Cardiac muscle cell (in vitro differentiated cells and primary cell): ENCODE results near the gene WDFY4. TPM values are rescaled to one million over a fixed set of nuclear protein-coding genes. Genes with fewer than 3 reads are reported as not detected.

Source experiments
- DNase-seq, 2 donors: peaks; one replicate each; pipeline versions ENCODE4 v3.0.0 to v3.0.0-alpha.2; 2010 to 2017; ENCODE audit warnings: low read depth in 1 of 2, low spot score in 1 of 2
- H3K27ac ChIP-seq: fragments of 200-600 bp; sonication (generic); 2 replicates; pipeline ENCODE4 v1.5.1; 2016
- H3K27me3 ChIP-seq: fragments of 200-600 bp; sonication (generic); 2 replicates; pipeline ENCODE4 v1.6.0; 2016; ENCODE audit warnings: control low read depth
- H3K36me3 ChIP-seq: fragments of 200-600 bp; sonication (generic); 2 replicates; pipeline ENCODE4 v1.5.1; 2016; ENCODE audit warnings: control low read depth
- H3K4me1 ChIP-seq: fragments of 200-600 bp; sonication (generic); 2 replicates; pipeline ENCODE4 v1.8.1; 2017; ENCODE audit warnings: low read depth, mild to moderate bottlenecking, mixed run types
- H3K4me3 ChIP-seq: fragments of 200-600 bp; sonication (generic); 2 replicates; pipeline ENCODE4 v1.5.1; 2016; ENCODE audit warnings: mild to moderate bottlenecking
- H3K9me3 ChIP-seq: fragments of 200-600 bp; sonication (generic); 2 replicates; pipeline ENCODE4 v1.5.1; 2017; ENCODE audit warnings: low read depth, mild to moderate bottlenecking, control low read depth
- polyA plus RNA-seq: library from polyadenylated mRNA; unstranded; fragments of >200 nt; fragmentation: Nextera tagmentation; extraction: Ambion mirVana; gene quantifications from 2 replicates; pipeline ENCODE4 v1.2.1, GENCODE V29; 2016
- total RNA-seq: library from RNA; depleted of rRNA; stranded (reverse); fragments of >200 nt; gene quantifications from 2 replicates; pipeline ENCODE4 v1.2.3, GENCODE V29; 2016
- TF ChIP-seq, protein P1 (sequence below): IDR thresholded peaks from 2 replicates; pipeline ENCODE4 v1.5.1; 2012; ENCODE audit warnings: low read depth, mild to moderate bottlenecking, low read length

The WDFY4 gene, protein sequence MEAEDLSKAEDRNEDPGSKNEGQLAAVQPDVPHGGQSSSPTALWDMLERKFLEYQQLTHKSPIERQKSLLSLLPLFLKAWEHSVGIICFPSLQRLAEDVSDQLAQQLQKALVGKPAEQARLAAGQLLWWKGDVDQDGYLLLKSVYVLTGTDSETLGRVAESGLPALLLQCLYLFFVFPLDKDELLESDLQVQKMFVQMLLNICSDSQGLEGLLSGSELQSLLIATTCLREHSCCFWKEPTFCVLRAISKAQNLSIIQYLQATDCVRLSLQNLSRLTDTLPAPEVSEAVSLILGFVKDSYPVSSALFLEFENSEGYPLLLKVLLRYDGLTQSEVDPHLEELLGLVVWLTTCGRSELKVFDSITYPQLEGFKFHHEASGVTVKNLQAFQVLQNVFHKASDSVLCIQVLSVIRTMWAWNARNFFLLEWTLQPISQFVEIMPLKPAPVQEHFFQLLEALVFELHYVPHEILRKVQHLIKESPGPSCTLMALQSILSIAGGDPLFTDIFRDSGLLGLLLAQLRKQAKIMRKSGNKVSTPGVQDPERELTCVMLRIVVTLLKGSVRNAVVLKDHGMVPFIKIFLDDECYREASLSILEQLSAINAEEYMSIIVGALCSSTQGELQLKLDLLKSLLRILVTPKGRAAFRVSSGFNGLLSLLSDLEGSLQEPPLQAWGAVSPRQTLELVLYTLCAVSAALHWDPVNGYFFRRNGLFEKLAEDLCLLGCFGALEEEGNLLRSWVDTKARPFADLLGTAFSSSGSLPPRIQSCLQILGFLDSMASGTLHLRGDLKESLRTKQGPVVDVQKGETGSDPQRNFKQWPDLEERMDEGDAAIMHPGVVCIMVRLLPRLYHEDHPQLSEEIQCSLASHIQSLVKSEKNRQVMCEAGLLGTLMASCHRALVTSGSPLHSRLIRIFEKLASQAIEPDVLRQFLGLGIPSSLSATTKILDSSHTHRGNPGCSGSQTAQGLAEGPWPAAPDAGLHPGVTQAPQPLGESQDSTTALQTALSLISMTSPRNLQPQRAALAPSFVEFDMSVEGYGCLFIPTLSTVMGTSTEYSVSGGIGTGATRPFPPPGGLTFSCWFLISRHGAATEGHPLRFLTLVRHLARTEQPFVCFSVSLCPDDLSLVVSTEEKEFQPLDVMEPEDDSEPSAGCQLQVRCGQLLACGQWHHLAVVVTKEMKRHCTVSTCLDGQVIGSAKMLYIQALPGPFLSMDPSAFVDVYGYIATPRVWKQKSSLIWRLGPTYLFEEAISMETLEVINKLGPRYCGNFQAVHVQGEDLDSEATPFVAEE (N-terminal part only)
- not detected in 2 replicates for total RNA-seq
- 0.72 TPM in 1 of 2 replicates, not detected in the other for polyA plus RNA-seq

DNA sequence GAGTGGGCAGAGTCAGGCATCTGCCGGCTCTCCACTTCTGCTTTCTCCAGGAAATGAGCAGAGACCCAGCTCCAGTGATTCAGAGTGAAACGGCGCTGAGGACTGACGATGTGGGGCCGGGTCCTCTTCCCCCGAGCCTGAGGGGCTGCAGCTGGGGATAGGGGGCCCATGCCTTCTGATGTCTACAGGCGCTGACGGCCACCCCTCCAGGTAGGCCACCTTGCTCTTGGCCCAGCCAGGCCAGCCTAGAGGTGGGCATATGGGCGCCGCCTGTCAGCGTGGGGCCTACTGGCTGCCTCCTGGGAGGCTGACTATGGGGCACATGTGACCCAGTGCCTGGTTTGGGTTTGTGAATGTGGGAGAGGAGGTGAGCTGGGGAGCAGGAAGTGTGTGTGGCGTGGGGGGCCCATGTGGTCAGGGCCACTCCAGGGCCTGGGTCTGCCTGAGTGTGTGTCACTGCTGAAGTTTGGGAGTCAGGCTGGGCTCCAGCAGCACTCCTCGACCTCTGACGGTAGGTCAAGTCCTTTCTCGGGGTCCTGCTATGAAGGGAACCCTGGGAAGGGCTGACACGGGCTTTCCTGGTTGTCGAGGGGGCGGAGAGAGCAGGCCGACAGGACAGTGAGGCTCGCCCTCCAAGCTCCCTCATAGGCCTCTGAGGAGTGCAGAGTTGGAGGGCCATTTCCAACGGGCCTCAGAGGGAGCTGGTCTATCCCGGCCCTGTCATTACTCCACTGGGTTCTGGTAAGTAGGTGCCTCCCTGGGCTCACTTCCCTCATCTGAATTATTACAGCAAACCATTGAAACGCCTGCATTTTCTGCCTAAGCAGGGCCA, at the start of gene WDFY4:
Gene WDFY4 (plus strand): TSS at position 82 of the 832 bp plus-strand sequence. CDS start 24,860 bp downstream, outside the sequence.
- TF ChIP-seq, protein P1, sequence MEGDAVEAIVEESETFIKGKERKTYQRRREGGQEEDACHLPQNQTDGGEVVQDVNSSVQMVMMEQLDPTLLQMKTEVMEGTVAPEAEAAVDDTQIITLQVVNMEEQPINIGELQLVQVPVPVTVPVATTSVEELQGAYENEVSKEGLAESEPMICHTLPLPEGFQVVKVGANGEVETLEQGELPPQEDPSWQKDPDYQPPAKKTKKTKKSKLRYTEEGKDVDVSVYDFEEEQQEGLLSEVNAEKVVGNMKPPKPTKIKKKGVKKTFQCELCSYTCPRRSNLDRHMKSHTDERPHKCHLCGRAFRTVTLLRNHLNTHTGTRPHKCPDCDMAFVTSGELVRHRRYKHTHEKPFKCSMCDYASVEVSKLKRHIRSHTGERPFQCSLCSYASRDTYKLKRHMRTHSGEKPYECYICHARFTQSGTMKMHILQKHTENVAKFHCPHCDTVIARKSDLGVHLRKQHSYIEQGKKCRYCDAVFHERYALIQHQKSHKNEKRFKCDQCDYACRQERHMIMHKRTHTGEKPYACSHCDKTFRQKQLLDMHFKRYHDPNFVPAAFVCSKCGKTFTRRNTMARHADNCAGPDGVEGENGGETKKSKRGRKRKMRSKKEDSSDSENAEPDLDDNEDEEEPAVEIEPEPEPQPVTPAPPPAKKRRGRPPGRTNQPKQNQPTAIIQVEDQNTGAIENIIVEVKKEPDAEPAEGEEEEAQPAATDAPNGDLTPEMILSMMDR: no peak
- H3K4me3 ChIP-seq: no peak within 1 kb of the TSS
- no peaks in the 10 kb centered on the region for H3K4me1 ChIP-seq
- DNase-seq: no peak
- H3K9me3 ChIP-seq: no peaks in the 10 kb centered on the region
- no peak within 1 kb of the TSS for H3K27ac ChIP-seq
- H3K27me3 ChIP-seq: no peaks in the 10 kb centered on the region
- no peaks in the 10 kb centered on the region for H3K36me3 ChIP-seq

DNA sequence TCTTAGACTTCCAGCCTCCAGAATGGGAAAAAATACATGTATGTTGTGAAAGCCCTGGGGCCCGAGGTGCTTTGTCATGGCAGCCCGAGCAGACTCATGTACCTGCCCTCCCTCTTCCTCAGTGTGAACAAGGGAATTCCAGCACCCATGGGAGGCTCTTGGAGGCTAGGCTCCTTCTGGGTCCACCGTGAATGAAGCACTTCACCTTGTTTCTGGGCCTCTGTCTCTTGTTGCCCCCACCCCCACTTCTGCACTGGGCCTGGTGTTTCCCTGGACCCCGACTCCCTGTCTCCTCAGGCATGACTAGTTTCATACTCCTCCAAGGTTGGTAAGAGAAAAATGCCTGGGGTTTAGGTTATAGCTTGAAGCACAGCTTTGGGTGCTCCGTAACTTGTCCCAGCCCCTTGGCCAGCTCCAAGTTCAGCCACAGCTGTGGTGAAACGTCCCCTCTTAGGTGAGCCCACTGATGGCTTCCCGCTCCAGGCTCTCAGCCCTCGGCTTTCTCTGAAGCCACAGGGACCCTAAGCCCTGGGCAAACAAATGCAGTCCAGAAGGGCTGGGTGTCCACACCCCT, 49.6 kb upstream of the WDFY4 start:
- TF ChIP-seq, protein P1: no peak

DNA sequence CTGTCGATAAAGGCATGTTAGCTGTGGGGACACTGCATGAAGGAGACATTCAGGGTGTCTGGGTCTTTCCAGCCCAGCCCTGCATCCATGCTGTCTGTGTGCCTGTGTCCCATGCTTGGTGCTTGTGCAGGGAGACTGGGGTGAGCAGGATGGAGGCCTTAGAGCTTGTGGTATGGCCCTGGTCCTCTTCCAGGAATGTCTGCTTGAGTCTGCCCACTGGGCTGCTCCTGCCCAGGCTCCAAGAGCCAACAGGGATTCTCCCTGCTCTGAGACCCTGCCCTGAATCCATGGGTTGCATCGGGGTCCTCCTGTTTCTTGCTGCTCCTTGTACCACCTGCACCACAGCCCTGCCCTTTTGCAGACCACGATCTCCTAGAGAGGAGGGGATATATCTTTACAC, 48.4 kb upstream of the WDFY4 start:
- no peaks in the 10 kb centered on the region for H3K4me1 ChIP-seq
- no peak overlapping the region for H3K27ac ChIP-seq
- no peak for DNase-seq
- H3K4me3 ChIP-seq: no peak overlapping the region
- no peaks in the 10 kb centered on the region for H3K36me3 ChIP-seq
- TF ChIP-seq, protein P1: no peak
- no peaks in the 10 kb centered on the region for H3K9me3 ChIP-seq
- peaks cover 4% of the 10 kb centered on the region for H3K27me3 ChIP-seq

More for the DNA sequence above, 49.6 kb upstream of the WDFY4 start:
- Histone ChIP-seq H3K4me1 (no peaks in the 10 kb centered on the region), H3K9me3 (no peaks in the 10 kb centered on the region), H3K27ac (no peak overlapping the region), H3K4me3 (no peak overlapping the region), H3K36me3 (no peaks in the 10 kb centered on the region), H3K27me3 (peaks cover 7% of the 10 kb centered on the region)
- no peak for DNase-seq

DNA sequence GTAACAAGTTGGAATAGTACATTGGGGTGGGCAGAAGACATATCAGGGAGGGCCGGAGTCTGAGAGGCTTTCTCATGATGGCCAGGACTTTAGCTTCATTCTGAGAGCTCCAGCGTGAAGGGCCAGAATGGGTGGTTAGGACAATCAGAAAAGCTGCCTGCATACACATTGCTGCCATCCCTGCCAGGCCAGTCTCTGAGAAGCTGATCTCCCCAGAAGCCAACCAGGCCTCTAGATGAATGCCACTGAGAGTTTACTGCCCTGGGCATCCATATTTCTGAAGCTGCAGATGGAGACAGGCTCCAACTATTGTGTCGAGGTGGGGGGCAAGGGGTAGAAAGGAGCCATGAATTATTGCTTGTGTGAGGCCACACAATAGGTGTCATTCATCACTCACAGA, 47.8 kb upstream of the WDFY4 start:
- H3K27me3 ChIP-seq: peaks cover 4% of the 10 kb centered on the region
- no peak overlapping the region for H3K27ac ChIP-seq
- H3K36me3 ChIP-seq: no peaks in the 10 kb centered on the region
- TF ChIP-seq, protein P1: no peak
- no peaks in the 10 kb centered on the region for H3K4me1 ChIP-seq
- no peak for DNase-seq
- no peaks in the 10 kb centered on the region for H3K9me3 ChIP-seq
- no peak overlapping the region for H3K4me3 ChIP-seq
